ENCODE data around the gene SLC39A7.

SLC39A7 gene

DNA sequence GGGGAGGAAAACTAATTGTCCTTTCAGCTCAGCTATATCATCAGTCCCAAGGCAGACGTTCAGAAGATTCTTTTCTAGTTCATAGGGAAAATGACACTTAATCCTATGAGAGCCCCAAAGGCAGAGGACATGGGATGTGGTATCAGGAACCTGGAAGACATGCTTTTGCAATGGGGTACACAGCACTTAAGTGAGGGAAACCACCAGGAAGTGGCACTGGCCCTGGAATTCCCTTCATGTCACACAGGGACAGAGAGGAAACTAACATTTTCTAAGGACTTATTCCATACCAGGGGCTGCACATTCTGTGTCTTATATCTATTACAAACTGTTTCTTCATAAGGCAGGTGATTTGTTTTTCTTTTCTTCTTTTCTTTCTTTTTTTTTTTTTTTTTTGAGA is 42.8 kb downstream of the SLC39A7 start:
- DNase-seq = no peak

DNA sequence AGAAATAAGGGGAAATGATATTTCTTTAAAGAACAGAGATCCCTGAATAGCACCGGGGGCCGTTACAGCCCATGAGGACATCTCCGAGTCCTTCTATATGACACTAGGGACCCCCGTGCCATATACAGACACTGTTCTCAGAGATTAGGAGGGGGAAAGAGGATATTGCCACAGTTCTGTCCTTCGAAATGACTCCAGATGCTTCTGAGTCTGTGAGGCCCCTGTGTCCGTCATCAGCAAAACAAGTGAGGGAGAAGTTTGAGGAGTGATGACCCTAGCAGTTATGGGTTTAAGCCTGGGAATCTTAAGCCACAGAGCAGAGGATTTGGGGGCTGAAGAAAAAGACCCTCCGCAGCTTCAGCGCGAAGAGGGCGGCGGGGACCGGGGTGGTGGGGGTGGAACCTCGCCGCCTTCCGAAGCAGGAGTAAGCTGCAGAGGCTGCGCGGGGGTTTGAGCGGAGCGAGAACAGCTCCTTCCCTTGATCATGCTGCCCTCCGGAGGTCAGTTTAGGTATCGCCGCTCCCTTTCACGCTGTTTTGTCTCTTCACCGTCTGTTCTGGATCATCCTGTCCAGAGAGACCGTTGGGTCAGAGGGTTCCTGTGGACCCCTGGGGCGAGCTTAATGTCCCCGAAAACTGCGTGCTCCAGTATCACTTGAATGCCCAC is 47.4 kb downstream of the SLC39A7 start:
- DNase-seq = peak; percentile 55 to 71

DNA sequence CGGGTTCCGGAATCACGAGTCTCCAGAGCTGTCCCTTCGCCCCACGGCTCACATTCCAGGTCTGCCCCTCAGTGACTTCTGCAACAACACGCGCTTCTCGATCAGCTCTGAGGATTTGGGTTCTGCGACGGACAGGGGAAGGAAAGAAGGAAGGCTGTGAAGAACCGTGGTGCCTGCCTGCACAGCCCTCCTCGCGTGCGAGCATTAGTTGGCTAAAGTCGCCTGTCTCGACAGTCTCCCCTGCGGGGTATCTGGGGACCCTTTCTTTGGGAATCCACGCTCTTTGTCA is 47.9 kb downstream of the SLC39A7 start:
- DNase-seq = peak; percentile 31 to 41

DNA sequence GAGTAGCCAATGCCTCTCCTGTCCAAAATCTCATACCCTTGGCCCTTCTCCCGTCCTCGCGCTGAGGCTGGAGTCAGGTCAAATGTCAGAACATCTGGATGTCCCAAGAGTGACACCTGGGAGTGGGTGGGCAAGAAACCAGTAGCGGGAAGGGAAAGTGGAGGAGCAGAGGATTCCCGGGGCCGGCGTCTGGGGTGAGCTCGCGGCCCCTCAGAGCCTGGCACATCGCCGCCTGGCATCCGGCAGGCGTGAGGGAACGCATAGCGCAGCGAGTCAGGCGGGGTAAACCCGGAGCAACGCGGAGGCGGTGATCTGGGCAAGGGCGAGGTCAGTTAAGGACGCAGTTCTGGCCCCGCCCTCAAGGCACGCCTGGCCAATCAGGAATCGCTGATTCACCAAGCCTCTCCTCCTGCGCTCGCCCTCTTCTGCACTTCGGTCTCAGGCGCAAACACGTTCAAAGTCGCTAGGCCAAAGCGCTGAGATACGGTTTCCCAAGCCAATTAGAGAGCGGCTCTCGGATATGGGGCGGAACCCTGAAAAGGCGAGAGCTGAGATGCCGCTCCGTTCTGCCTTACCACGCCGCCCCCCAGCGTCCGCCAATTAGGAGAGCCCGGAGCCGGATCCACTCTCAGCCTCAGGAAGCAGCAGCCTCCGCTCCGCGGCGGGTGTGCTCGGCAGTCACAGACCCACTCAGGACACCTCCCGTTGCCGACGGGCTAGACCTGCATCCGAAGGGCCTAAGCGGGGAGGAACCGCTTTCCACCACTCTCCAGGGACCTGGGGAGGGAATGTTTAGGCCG is 48.5 kb downstream of the SLC39A7 start:
- peak; percentile 98 to 99 for DNase-seq

DNA sequence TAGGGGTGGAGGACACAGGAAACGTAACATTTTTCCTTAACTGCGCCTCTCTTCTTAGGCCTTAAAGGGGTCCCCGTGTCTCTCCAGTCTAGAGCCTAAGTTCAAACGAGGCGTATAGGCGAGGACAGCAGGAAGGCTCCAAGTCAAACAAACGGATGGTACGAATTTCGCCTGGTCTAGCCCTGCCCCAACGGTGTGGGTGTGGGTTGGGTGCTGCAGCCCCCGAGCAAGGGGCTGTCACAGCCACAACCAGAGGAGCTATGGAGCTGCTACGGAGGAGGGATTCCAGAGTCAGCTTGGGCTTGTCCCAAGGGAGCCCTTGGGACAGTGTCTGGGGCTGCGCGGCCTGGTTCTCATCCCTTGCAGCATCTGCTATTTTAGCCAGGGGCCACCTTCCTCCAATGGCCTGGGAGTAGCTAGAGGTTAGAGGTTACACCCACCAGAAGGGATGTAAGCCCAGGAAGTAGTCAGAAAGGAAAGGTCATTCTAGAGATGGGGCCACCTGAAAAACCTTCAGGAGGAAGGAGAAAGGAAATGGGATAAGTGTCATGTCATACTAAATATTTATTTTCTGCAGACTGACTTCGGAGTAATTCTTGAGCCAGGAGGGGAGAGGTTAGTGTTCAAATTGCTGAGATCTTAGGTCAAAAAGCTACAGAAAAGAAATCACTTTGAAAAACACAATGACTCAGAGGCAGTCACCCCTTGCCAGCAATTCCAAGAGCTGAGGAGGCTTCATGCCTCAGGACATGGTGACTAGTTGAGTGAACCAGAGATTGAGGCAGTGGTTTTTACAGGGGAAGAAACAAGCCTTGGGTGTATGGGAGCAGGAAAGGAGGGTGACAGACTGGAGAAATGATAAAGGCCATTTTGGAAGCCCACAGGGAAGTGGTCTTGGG is 49.3 kb downstream of the SLC39A7 start:
- DNase-seq = no peak

DNA sequence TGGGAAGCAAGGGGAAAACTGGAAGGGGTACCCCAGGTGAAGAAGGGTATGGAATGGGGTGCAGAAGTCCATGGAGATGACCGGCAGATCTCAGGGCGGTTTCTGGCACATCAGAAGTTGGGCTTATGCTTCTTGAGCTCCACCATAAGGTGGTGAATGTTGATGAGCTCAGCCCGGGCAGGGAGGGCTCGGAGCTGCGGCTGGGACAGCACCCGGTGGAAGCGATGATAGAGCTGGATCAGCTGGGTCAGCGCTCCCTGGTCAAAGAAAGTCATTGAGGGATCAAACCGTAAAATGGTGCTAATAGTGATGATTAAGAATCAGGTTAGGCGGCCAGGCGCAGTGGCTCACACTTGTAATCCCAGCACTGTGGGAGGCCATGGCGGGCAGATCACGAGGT is 50.1 kb downstream of the SLC39A7 start:
- no peak for DNase-seq

DNA sequence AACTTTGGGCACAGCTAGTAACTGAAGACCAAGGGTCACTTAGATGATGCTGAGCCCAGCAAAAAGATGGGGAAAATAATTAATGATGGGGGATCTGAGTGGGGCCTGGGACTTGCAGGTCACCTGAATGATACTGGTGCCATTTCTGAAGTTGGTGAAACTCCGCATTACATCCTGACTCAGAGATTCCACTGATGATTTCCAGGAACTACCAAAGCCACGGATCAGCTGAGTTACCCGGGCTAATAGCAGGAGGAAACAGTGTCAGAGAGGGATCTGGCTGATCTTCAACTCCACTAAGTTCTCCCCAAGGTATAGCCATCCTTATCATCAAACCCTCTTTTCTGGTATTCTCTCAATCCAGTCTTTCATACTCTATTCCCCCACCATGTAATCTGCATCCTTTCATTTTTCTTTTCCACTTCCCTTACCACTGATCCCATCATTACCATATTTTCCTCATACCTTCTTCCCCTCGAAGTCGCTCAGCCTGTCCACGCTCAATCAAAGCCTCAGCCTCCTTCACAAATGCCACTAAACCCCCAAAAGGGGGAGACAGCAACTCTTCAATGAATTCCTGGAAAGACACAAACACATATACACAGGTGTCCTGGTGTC is 50.8 kb downstream of the SLC39A7 start:
- no peak for DNase-seq

DNA sequence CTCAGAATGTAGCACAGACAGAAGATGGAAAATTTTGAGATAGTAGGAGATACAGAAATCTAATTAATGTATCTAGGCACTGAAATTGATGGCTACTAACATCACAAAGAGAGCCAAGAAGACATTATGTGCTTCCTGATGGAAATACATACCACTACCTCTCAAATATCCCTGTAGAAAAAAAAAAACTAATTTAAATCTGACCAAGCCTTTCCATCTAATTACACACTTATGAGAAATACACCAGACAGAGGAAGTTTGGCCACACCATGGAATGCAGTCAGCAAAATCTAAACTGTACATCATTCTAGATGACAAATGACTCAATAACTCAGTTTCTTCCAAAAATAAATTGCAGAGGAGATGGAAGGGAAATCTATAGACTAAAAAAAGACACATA is 52.1 kb downstream of the SLC39A7 start:
- no peak for DNase-seq

Measured in SHP77 (cell line).